IMR-90 (cell line): ENCODE data around the gene AXIN2. TPM values are rescaled to one million over a fixed set of nuclear protein-coding genes. Genes with fewer than 3 reads are reported as not detected.

Experiments
- ATAC-seq: fragments of 200-7000 bp; cut with Tn5 transposase; 2 replicates; pipeline ENCODE4 v1.9.1; 2020; ENCODE audit warnings: low read depth, mild to moderate bottlenecking, moderate library complexity
- BruUV-seq: library from RNA; stranded (reverse); fragments of 400-500 nt; replicated peaks from 2 replicates; lab custom pipeline; 2021; lab: Mats Ljungman, UMichigan
- CTCF ChIA-PET: fragments of 300-600 bp; formaldehyde crosslinking; extraction: SDS; loops from one replicate; lab custom pipeline; 2021; ENCODE audit warnings: antibody characterized with exemption; lab: Yijun Ruan, JAX
- POLR2A ChIA-PET: fragments of 300-600 bp; sonication (Branson Sonifier 250); formaldehyde crosslinking; loops from one replicate; lab custom pipeline; 2022; ENCODE audit warnings: antibody characterized with exemption; ENCODE audit not compliant: unreplicated experiment; lab: Charles Lee
- DNase-seq: peaks from one replicate; pipeline ENCODE4 v3.0.0; 2013
- H2AFZ ChIP-seq: replicated peaks from 2 replicates; pipeline ENCODE3; 2013; ENCODE audit warnings: low read length, mild to moderate bottlenecking; ENCODE audit not compliant: poor library complexity
- H2AK5ac ChIP-seq: 2 replicates; pipeline ENCODE4 v1.6.1; 2013; ENCODE audit warnings: low read depth, low read length, inconsistent platforms
- H2AK9ac ChIP-seq: replicated peaks from 2 replicates; pipeline ENCODE3; 2013; ENCODE audit warnings: mild to moderate bottlenecking, low read depth, low read length, moderate library complexity; ENCODE audit not compliant: poor library complexity
- H2BK120ac ChIP-seq: 2 replicates; pipeline ENCODE4 v1.6.1; 2013; ENCODE audit warnings: low read depth, low read length, inconsistent platforms
- H2BK15ac ChIP-seq: 3 replicates; pipeline ENCODE4 v1.6.1; 2013; ENCODE audit warnings: low read depth, low read length, inconsistent platforms
- H2BK20ac ChIP-seq: 2 replicates; pipeline ENCODE4 v1.6.1; 2013; ENCODE audit warnings: low read depth, mild to moderate bottlenecking, inconsistent platforms, low read length, moderate library complexity
- H2BK5ac ChIP-seq: 2 replicates; pipeline ENCODE4 v1.6.1; 2013; ENCODE audit warnings: mild to moderate bottlenecking, low read depth, low read length, inconsistent platforms; ENCODE audit not compliant: poor library complexity, severe bottlenecking
- H3K14ac ChIP-seq: replicated peaks from 2 replicates; pipeline ENCODE4 v1.6.1; 2013; ENCODE audit warnings: low read depth, low read length, inconsistent platforms
- H3K18ac ChIP-seq: 2 replicates; pipeline ENCODE4 v1.6.1; 2013; ENCODE audit warnings: low read depth, low read length, control low read depth
- H3K23ac ChIP-seq: 2 replicates; pipeline ENCODE4 v1.6.1; 2013; ENCODE audit warnings: low read depth, low read length, inconsistent platforms
- H3K27ac ChIP-seq: 2 replicates; pipeline ENCODE4 v1.5.1; 2013; ENCODE audit warnings: mild to moderate bottlenecking, control low read depth, low read length; ENCODE audit not compliant: insufficient read depth
- H3K27me3 ChIP-seq: 2 replicates; pipeline ENCODE4 v1.6.1; 2013; ENCODE audit warnings: low read length; ENCODE audit not compliant: control insufficient read depth, insufficient read depth
- H3K36me3 ChIP-seq: 2 replicates; pipeline ENCODE4 v1.6.1; 2013; ENCODE audit warnings: low read length, mixed read lengths; ENCODE audit not compliant: control insufficient read depth, insufficient read depth
- H3K4ac ChIP-seq: 2 replicates; pipeline ENCODE4 v1.6.1; 2013; ENCODE audit warnings: low read depth, low read length, inconsistent platforms
- H3K4me1 ChIP-seq: 2 replicates; pipeline ENCODE4 v1.6.1; 2013; ENCODE audit warnings: low read length, mixed read lengths; ENCODE audit not compliant: control insufficient read depth, insufficient read depth
- H3K4me2 ChIP-seq: 2 replicates; pipeline ENCODE4 v1.6.1; 2013; ENCODE audit warnings: low read depth, mild to moderate bottlenecking, control low read depth, low read length, moderate library complexity
- H3K4me3 ChIP-seq: 2 replicates; pipeline ENCODE4 v1.5.1; 2013; ENCODE audit warnings: low read depth, mild to moderate bottlenecking, control low read depth, low read length, moderate library complexity; ENCODE audit not compliant: insufficient read depth
- H3K56ac ChIP-seq: 2 replicates; pipeline ENCODE4 v1.6.1; 2013; ENCODE audit warnings: low read length, inconsistent platforms; ENCODE audit not compliant: insufficient read depth; ENCODE audit errors: extremely low read depth
- H3K79me1 ChIP-seq, 2 experiments: 2 replicates each; pipeline ENCODE4 v1.6.1; 2013; ENCODE audit warnings: low read length in 2 of 2, inconsistent platforms in 1 of 2, low read depth in 1 of 2
- H3K9ac ChIP-seq: 2 replicates; pipeline ENCODE4 v1.6.1; 2013; ENCODE audit warnings: low read depth, low read length, control low read depth
- H3K9me1 ChIP-seq: 2 replicates; pipeline ENCODE4 v1.6.1; 2013; ENCODE audit warnings: low read length, inconsistent platforms; ENCODE audit not compliant: insufficient read depth
- H3K9me3 ChIP-seq: 2 replicates; pipeline ENCODE4 v1.6.1; 2013; ENCODE audit warnings: low read length; ENCODE audit not compliant: control insufficient read depth, insufficient read depth
- H4K20me1 ChIP-seq: 2 replicates; pipeline ENCODE4 v1.6.1; 2013; ENCODE audit warnings: low read length, inconsistent platforms; ENCODE audit not compliant: insufficient read depth
- H4K5ac ChIP-seq: 2 replicates; pipeline ENCODE4 v1.6.1; 2013; ENCODE audit warnings: mild to moderate bottlenecking, low read depth, low read length, control low read depth
- H4K8ac ChIP-seq, 2 experiments: 2 replicates each; pipeline ENCODE4 v1.6.1; 2013; ENCODE audit warnings: low read depth in 2 of 2, low read length in 2 of 2, control low read depth in 1 of 2, inconsistent platforms in 1 of 2
- H4K91ac ChIP-seq: 2 replicates; pipeline ENCODE4 v1.6.1; 2013; ENCODE audit warnings: low read depth, low read length, inconsistent platforms; ENCODE audit not compliant: insufficient read depth
- MAZ ChIP-seq: IDR thresholded peaks from 2 replicates; pipeline ENCODE4 v1.6.1; 2012; ENCODE audit warnings: low read depth, mild to moderate bottlenecking, low read length, improper control_type of control experiment, moderate library complexity, borderline replicate concordance
- WGBS, 2 experiments: methylation state at CpG; one replicate each; pipeline versions ENCODE4 v1.1.5 to v1.1.7; 2013; ENCODE audit warnings: missing lambda C conversion rate in 2 of 2; ENCODE audit not compliant: insufficient read length in 1 of 2; ENCODE audit errors: extremely low coverage in 2 of 2; 5-methylcytosine and 5-hydroxymethylcytosine counted together
- dilution Hi-C: fragments of 300-500 bp; cut with HindIII; formaldehyde crosslinking; loops from one replicate; pipeline ENCODE4 v1.14.3; 2018; ENCODE audit warnings: low sequenced_read_pairs; ENCODE audit not compliant: unreplicated experiment
- in situ Hi-C: fragments of 300-500 bp; cut with MboI; formaldehyde crosslinking; loops from 3 replicates; pipeline ENCODE4 v1.14.3; 2019; ENCODE audit warnings: low sequenced_read_pairs, inconsistent platforms, mixed read lengths
- intact Hi-C: fragments of 100-400 bp; cut with micrococcal nuclease; formaldehyde crosslinking; loops from 2 replicates; pipeline ENCODE4 v1.10.0; 2022
- polyA plus RNA-seq, 3 experiments: library from polyadenylated mRNA; depleted of rRNA; stranded (reverse); fragments of >200 nt; gene quantifications; 2 replicates each; pipeline ENCODE4 v1.2.3, GENCODE V29; 2012; ENCODE audit warnings: low replicate concordance in 1 of 3
- total RNA-seq: library from RNA; depleted of rRNA; stranded (reverse); fragments of >200 nt; gene quantifications from 2 replicates; pipeline ENCODE4 v1.2.3, GENCODE V29; 2012

The AXIN2 gene
- total and polyA plus RNA-seq, 2 of the 4 experiments (the other 2 are of a cell fraction) = 0.91 to 1.8 TPM

DNA sequence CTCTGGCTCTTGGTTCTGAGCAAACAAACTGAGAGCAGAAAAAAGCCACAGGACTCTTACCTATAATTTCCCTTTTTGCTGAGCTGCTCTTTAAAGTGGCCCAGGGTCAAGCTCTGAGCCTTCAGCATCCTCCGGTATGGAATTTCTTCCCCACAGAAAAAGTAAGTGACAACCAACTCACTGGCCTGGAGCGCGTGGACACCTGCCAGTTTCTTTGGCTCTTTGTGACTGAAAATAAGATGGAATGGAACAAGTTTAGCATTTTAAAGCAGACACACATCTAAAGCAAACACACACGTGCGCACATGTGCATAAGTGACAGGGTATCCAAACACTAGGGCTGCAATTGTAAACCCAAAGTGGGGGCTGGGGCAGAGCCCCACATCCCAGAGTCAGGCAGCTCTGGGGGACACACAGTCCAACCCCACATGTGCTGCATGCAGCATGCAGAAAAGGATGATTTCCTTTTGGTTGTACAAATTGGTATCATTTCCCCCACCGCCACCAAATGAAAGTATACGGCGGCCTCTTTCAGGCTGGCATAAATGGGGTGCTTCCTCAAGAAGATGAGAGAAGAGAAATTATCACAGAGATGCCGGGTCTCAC lies 27.5 kb downstream of the AXIN2 start:
- Histone ChIP-seq H3K36me3 (peaks cover 30% of the 10 kb centered on the region; the same call in 1 of the 2 replicates), H2BK15ac (no peak overlapping the region), H2AFZ (no peak overlapping the region), H3K23ac (no peak overlapping the region), H3K14ac (no peak overlapping the region), H3K4me2 (no peak overlapping the region), H2BK120ac (no peak overlapping the region), H3K4ac (no peak overlapping the region), H3K4me1 (peaks cover 26% of the 10 kb centered on the region), H4K5ac (no peak overlapping the region), H2BK20ac (no peak overlapping the region), H3K56ac (no peak overlapping the region), H2AK5ac (no peak overlapping the region), H3K4me3 (no peak overlapping the region), H4K8ac (no peak overlapping the region), H2AK9ac (no peak overlapping the region), H3K18ac (no peak overlapping the region), H3K79me1 (no peaks in the 10 kb centered on the region), H3K9me1 (peaks cover 5% of the 10 kb centered on the region; the same call in 1 of the 2 replicates), H4K20me1 (no peaks in the 10 kb centered on the region), H2BK5ac (no peak overlapping the region), H3K9ac (no peak overlapping the region), H3K9me3 (no peaks in the 10 kb centered on the region), H4K91ac (no peak overlapping the region), H3K27me3 (no peaks in the 10 kb centered on the region), H3K27ac (no peak overlapping the region)
- dilution Hi-C loops (no loop called here), in situ Hi-C loops (no loop called here), intact Hi-C loops (no loop called here)
- no peak for ATAC-seq
- ChIA-PET CTCF (no interaction called here), POLR2A (no interaction called here)
- TF ChIP-seq MAZ = no peak
- WGBS, 2 experiments = no CpG with 5 or more reads among the region's 9 CpGs
- no TSS peak for BruUV-seq
- DNase-seq = no peak
